GM18517 (cell line): Measurements from ENCODE around the gene STRBP.

Source experiments
- ATAC-seq: cut with Tn5 transposase; IDR thresholded peaks from one replicate; pipeline ENCODE4 v1.9.1; 2021; ENCODE audit warnings: mild to moderate bottlenecking, moderate library complexity; ENCODE audit not compliant: unreplicated experiment

Gene STRBP

GRCh38 chr9:123138163-123138562 is 130.2 kb downstream of the STRBP start:
- no peak for ATAC-seq

- no peak for ATAC-seq
These were observed 133.0 kb downstream of the STRBP start for GRCh38 chr9:123135430-123135829.

GRCh38 chr9:123132696-123133095 is 135.7 kb downstream of the STRBP start:
- ATAC-seq: no peak

- no peak for ATAC-seq
These were observed 136.4 kb downstream of the STRBP start for GRCh38 chr9:123131993-123132392.

GRCh38 chr9:123131258-123131657 is 137.1 kb downstream of the STRBP start:
- ATAC-seq: no peak

GRCh38 chr9:123129423-123129822 is 139.0 kb downstream of the STRBP start:
- ATAC-seq: no peak

- no peak for ATAC-seq
These were observed 139.8 kb downstream of the STRBP start for GRCh38 chr9:123128591-123128990.

- no peak for ATAC-seq
These were observed 140.8 kb downstream of the STRBP start for GRCh38 chr9:123127512-123128075.

GRCh38 chr9:123121457-123121856 is 146.9 kb downstream of the STRBP start:
- ATAC-seq: no peak

GRCh38 chr9:123120953-123121352 is 147.4 kb downstream of the STRBP start:
- no peak for ATAC-seq

GRCh38 chr9:123120131-123120530 is 148.3 kb downstream of the STRBP start:
- no peak for ATAC-seq

- ATAC-seq: no peak
These were observed 148.8 kb downstream of the STRBP start for GRCh38 chr9:123119566-123119965.

GRCh38 chr9:123116036-123116435 is 152.3 kb downstream of the STRBP start:
- no peak for ATAC-seq

- ATAC-seq: no peak
These were observed 153.1 kb downstream of the STRBP start for GRCh38 chr9:123115146-123115913.

- no peak for ATAC-seq
These were observed 155.2 kb downstream of the STRBP start for GRCh38 chr9:123113185-123113584.

- no peak for ATAC-seq
These were observed 156.1 kb downstream of the STRBP start for GRCh38 chr9:123112015-123112975.

GRCh38 chr9:123111427-123112014 is 156.9 kb downstream of the STRBP start:
- ATAC-seq: no peak

GRCh38 chr9:123109540-123110279 is 158.7 kb downstream of the STRBP start:
- ATAC-seq: no peak

- ATAC-seq: no peak
These were observed 159.4 kb downstream of the STRBP start for GRCh38 chr9:123108976-123109375.

GRCh38 chr9:123107639-123108285 is 160.6 kb downstream of the STRBP start:
- ATAC-seq: no peak
